Measurements from ENCODE around the gene OR2T12.
"Not testable (repeated sequence)": the region's sequence is repeated elsewhere in the genome, so short reads cannot be mapped to it uniquely, and the experiment has no call there.

OR2T12 gene
- 0 reads per million in 9 experiments for total RNA-seq

- ATAC-seq (replicated peaks): no peak
- H3K27me3 Mint-ChIP-seq: no peaks in the 10 kb centered on the region
- no peak within 1 kb of the TSS for H3K4me3 Mint-ChIP-seq
- peaks cover 0 to 2% of the 10 kb centered on the region in 2 donors for H3K9me3 Mint-ChIP-seq
- no peaks in the 10 kb centered on the region for H3K4me1 Mint-ChIP-seq (ENCODE audit: low read depth in 2 of 2)
- H3K27ac Mint-ChIP-seq: no peak within 1 kb of the TSS
- H3K36me3 Mint-ChIP-seq (ENCODE audit: insufficient read depth): no peaks in the 10 kb centered on the region
- no peak for DNase-seq
These were observed at the start of gene OR2T12 for GRCh38 chr1:248303324-248303723. TSS of gene OR2T12 (minus strand) at chr1:248303424. CDS start at chr1:248295578, 7,846 bp downstream.

GRCh38 chr1:248348475-248348874, 45.3 kb upstream of the OR2T12 start, which contains the start of gene OR14C36:
TSS of gene OR14C36 (plus strand) at chr1:248348775. CDS start at chr1:248348775, 0 bp downstream.
- DNase-seq (no peak), ATAC-seq (replicated peaks) (no peak)
- Mint-ChIP-seq H3K9me3 (peaks cover 4 to 7% of the 10 kb centered on the region in 2 donors), H3K36me3 (ENCODE audit: insufficient read depth) (no peaks in the 10 kb centered on the region), H3K27ac (no peak within 1 kb of the TSS), H3K4me1 (ENCODE audit: low read depth in 2 of 2) (no peaks in the 10 kb centered on the region), H3K27me3 (peaks cover 0 to 11% of the 10 kb centered on the region in 2 donors), H3K4me3 (no peak within 1 kb of the TSS)

GRCh38 chr1:248343451-248343850, 40.2 kb upstream of the OR2T12 start:
- Mint-ChIP-seq H3K4me1 (ENCODE audit: low read depth in 2 of 2) (no peaks in the 10 kb centered on the region), H3K9me3 (peaks cover 7 to 8% of the 10 kb centered on the region in 2 donors), H3K36me3 (ENCODE audit: insufficient read depth) (no peaks in the 10 kb centered on the region), H3K4me3 (no peak overlapping the region), H3K27ac (no peak overlapping the region), H3K27me3 (no peaks in the 10 kb centered on the region)
- ATAC-seq (replicated peaks) (no peak), DNase-seq (no peak)

GRCh38 chr1:248324468-248324867, 21.2 kb upstream of the OR2T12 start, which contains the start of gene OR2M7:
TSS of gene OR2M7 (minus strand) at chr1:248324568. CDS start at chr1:248324568, 0 bp downstream.
- Mint-ChIP-seq H3K27ac (no peak within 1 kb of the TSS), H3K27me3 (no peaks in the 10 kb centered on the region), H3K9me3 (peaks cover 5 to 19% of the 10 kb centered on the region in 2 donors), H3K4me1 (ENCODE audit: low read depth in 2 of 2) (no peaks in the 10 kb centered on the region), H3K4me3 (no peak within 1 kb of the TSS), H3K36me3 (ENCODE audit: insufficient read depth) (no peaks in the 10 kb centered on the region)
- no peak for DNase-seq
- ATAC-seq (replicated peaks): no peak

GRCh38 chr1:248316796-248317195, 13.6 kb upstream of the OR2T12 start:
- Mint-ChIP-seq H3K4me3 (no peak overlapping the region), H3K36me3 (ENCODE audit: insufficient read depth) (no peaks in the 10 kb centered on the region), H3K4me1 (ENCODE audit: low read depth in 2 of 2) (no peaks in the 10 kb centered on the region), H3K27ac (no peak overlapping the region), H3K9me3 (peaks cover 1 to 13% of the 10 kb centered on the region in 2 donors), H3K27me3 (no peaks in the 10 kb centered on the region)
- DNase-seq (no peak), ATAC-seq (replicated peaks) (no peak)

GRCh38 chr1:248306740-248307139, 3.5 kb upstream of the OR2T12 start:
- not testable (repeated sequence) for H3K27ac Mint-ChIP-seq; H3K4me1 Mint-ChIP-seq (ENCODE audit: low read depth in 2 of 2); H3K4me3 Mint-ChIP-seq; DNase-seq; H3K36me3 Mint-ChIP-seq (ENCODE audit: insufficient read depth); H3K27me3 Mint-ChIP-seq; H3K9me3 Mint-ChIP-seq; ATAC-seq (replicated peaks)

- no peak for ATAC-seq (replicated peaks)
- Mint-ChIP-seq H3K4me1 (ENCODE audit: low read depth in 2 of 2) (no peaks in the 10 kb centered on the region), H3K27ac (no peak overlapping the region), H3K36me3 (ENCODE audit: insufficient read depth) (no peaks in the 10 kb centered on the region), H3K9me3 (peaks cover 0 to 2% of the 10 kb centered on the region in 2 donors), H3K27me3 (no peaks in the 10 kb centered on the region), H3K4me3 (no peak overlapping the region)
- DNase-seq: no peak
These were observed 2.9 kb upstream of the OR2T12 start for GRCh38 chr1:248306103-248306502.

GRCh38 chr1:248305672-248306071, 2.4 kb upstream of the OR2T12 start:
- H3K4me1 Mint-ChIP-seq (ENCODE audit: low read depth in 2 of 2); H3K9me3 Mint-ChIP-seq; H3K36me3 Mint-ChIP-seq (ENCODE audit: insufficient read depth); ATAC-seq (replicated peaks); DNase-seq; H3K27ac Mint-ChIP-seq; H3K27me3 Mint-ChIP-seq; H3K4me3 Mint-ChIP-seq: not testable (repeated sequence)

- no peaks in the 10 kb centered on the region for H3K4me1 Mint-ChIP-seq (ENCODE audit: low read depth in 2 of 2)
- ATAC-seq (replicated peaks) (no peak), DNase-seq (no peak)
- H3K27me3 Mint-ChIP-seq: no peaks in the 10 kb centered on the region
- H3K4me3 Mint-ChIP-seq: no peak overlapping the region
- H3K36me3 Mint-ChIP-seq (ENCODE audit: insufficient read depth): no peaks in the 10 kb centered on the region
- peaks cover 0 to 6% of the 10 kb centered on the region in 2 donors for H3K9me3 Mint-ChIP-seq
- H3K27ac Mint-ChIP-seq: no peak overlapping the region
These were observed 14.8 kb downstream of the OR2T12 start for GRCh38 chr1:248288391-248288790.

GRCh38 chr1:248277876-248278275, 25.3 kb downstream of the OR2T12 start, which contains the start of gene OR2T33:
TSS of gene OR2T33 (minus strand) at chr1:248277976. CDS start at chr1:248273814, 4,162 bp downstream.
- H3K36me3 Mint-ChIP-seq (ENCODE audit: insufficient read depth): no peaks in the 10 kb centered on the region
- no peak for ATAC-seq (replicated peaks)
- no peak within 1 kb of the TSS for H3K27ac Mint-ChIP-seq
- no peak within 1 kb of the TSS for H3K4me3 Mint-ChIP-seq
- no peaks in the 10 kb centered on the region for H3K27me3 Mint-ChIP-seq
- peaks cover 3 to 7% of the 10 kb centered on the region in 2 donors for H3K9me3 Mint-ChIP-seq
- DNase-seq: no peak
- no peaks in the 10 kb centered on the region for H3K4me1 Mint-ChIP-seq (ENCODE audit: low read depth in 2 of 2)

- not testable (repeated sequence) for H3K4me1 Mint-ChIP-seq (ENCODE audit: low read depth in 2 of 2); H3K36me3 Mint-ChIP-seq (ENCODE audit: insufficient read depth); H3K9me3 Mint-ChIP-seq; ATAC-seq (replicated peaks); H3K4me3 Mint-ChIP-seq; H3K27me3 Mint-ChIP-seq; H3K27ac Mint-ChIP-seq; DNase-seq
These were observed 30.0 kb downstream of the OR2T12 start for GRCh38 chr1:248273225-248273624.

GRCh38 chr1:248268178-248268577, 35.0 kb downstream of the OR2T12 start:
- Mint-ChIP-seq H3K4me1 (ENCODE audit: low read depth in 2 of 2) (no peaks in the 10 kb centered on the region), H3K9me3 (peaks cover 0 to 1% of the 10 kb centered on the region in 2 donors), H3K36me3 (ENCODE audit: insufficient read depth) (no peaks in the 10 kb centered on the region), H3K4me3 (no peak overlapping the region), H3K27me3 (no peaks in the 10 kb centered on the region), H3K27ac (no peak overlapping the region)
- ATAC-seq (replicated peaks): no peak
- DNase-seq: no peak

- not testable (repeated sequence) for H3K27ac Mint-ChIP-seq; H3K36me3 Mint-ChIP-seq (ENCODE audit: insufficient read depth); H3K4me3 Mint-ChIP-seq; H3K27me3 Mint-ChIP-seq; H3K4me1 Mint-ChIP-seq (ENCODE audit: low read depth in 2 of 2); DNase-seq; ATAC-seq (replicated peaks)
- H3K9me3 Mint-ChIP-seq: peaks cover 7 to 25% of the 10 kb centered on the region in 2 donors
These were observed 43.9 kb downstream of the OR2T12 start for GRCh38 chr1:248259309-248259708.

- peaks cover 0 to 2% of the 10 kb centered on the region in 2 donors for H3K9me3 Mint-ChIP-seq
- H3K4me3 Mint-ChIP-seq: no peak overlapping the region
- no peak for DNase-seq
- no peaks in the 10 kb centered on the region for H3K4me1 Mint-ChIP-seq (ENCODE audit: low read depth in 2 of 2)
- H3K36me3 Mint-ChIP-seq (ENCODE audit: insufficient read depth): no peaks in the 10 kb centered on the region
- no peak overlapping the region for H3K27ac Mint-ChIP-seq
- no peaks in the 10 kb centered on the region for H3K27me3 Mint-ChIP-seq
- ATAC-seq (replicated peaks): no peak
These were observed 60.0 kb downstream of the OR2T12 start for GRCh38 chr1:248243204-248243603.
